PC-3 (cell line): ENCODE measurements around the gene DIS3L2. TPM values are rescaled to one million over a fixed set of nuclear protein-coding genes. Genes with fewer than 3 reads are reported as not detected.

ENCODE experiments used
- ATAC-seq: fragments of 200-7000 bp; cut with Tn5 transposase; 2 replicates; pipeline ENCODE4 v1.9.1; 2020; ENCODE audit warnings: mild to moderate bottlenecking, moderate library complexity
- BruUV-seq: library from RNA; stranded (reverse); fragments of 400-500 nt; replicated peaks from 2 replicates; lab custom pipeline; 2021; lab: Mats Ljungman, UMichigan
- CTCF ChIA-PET: fragments of 300-600 bp; sonication (Branson Sonifier 250); formaldehyde crosslinking; loops from one replicate; lab custom pipeline; 2022; ENCODE audit warnings: antibody characterized with exemption; lab: Charles Lee
- POLR2A ChIA-PET: fragments of 300-600 bp; sonication (Branson Sonifier 250); formaldehyde crosslinking; loops from one replicate; lab custom pipeline; 2022; ENCODE audit warnings: antibody characterized with exemption; ENCODE audit not compliant: unreplicated experiment; lab: Charles Lee
- DNase-seq: peaks from one replicate; pipeline ENCODE4 v3.0.0-alpha.2; 2015
- H2AFZ ChIP-seq: fragments of 300-600 bp; sonication (generic); 2 replicates; pipeline ENCODE4 v1.6.0; 2016; ENCODE audit warnings: antibody characterized with exemption, low read length
- H3F3A ChIP-seq: fragments of 300-600 bp; sonication (generic); one replicate; pipeline ENCODE4 v1.6.0; 2017; ENCODE audit warnings: antibody characterized with exemption, low read length, control low read depth, mild to moderate bottlenecking; ENCODE audit not compliant: unreplicated experiment
- H3K27ac ChIP-seq: fragments of 300-600 bp; sonication (generic); 2 replicates; pipeline ENCODE4 v1.5.1; 2016; ENCODE audit warnings: mild to moderate bottlenecking, low read length
- H3K27me3 ChIP-seq: fragments of 300-600 bp; sonication (generic); 2 replicates; pipeline ENCODE4 v1.6.1; 2016; ENCODE audit warnings: low read length, mixed read lengths
- H3K36me3 ChIP-seq: fragments of 300-600 bp; sonication (generic); 2 replicates; pipeline ENCODE4 v1.6.1; 2016; ENCODE audit warnings: low read depth, mixed run types, low read length, mixed read lengths
- H3K4me1 ChIP-seq: fragments of 300-600 bp; sonication (generic); 2 replicates; pipeline ENCODE4 v1.5.1; 2016; ENCODE audit warnings: low read length; ENCODE audit not compliant: insufficient read depth
- H3K4me2 ChIP-seq: fragments of 300-600 bp; sonication (generic); 2 replicates; pipeline ENCODE4 v1.6.0; 2016; ENCODE audit warnings: low read length
- H3K4me3 ChIP-seq: fragments of 300-600 bp; sonication (generic); 2 replicates; pipeline ENCODE4 v1.5.1; 2016; ENCODE audit warnings: mild to moderate bottlenecking, low read length, mixed read lengths
- H3K79me2 ChIP-seq: fragments of 300-600 bp; sonication (generic); 2 replicates; pipeline ENCODE4 v1.6.1; 2017; ENCODE audit warnings: low read length, mixed read lengths
- H3K9ac ChIP-seq: fragments of 300-600 bp; sonication (generic); 2 replicates; pipeline ENCODE4 v1.6.0; 2016; ENCODE audit warnings: mild to moderate bottlenecking, low read length
- H3K9me2 ChIP-seq: fragments of 300-600 bp; sonication (generic); replicated peaks from 2 replicates; pipeline ENCODE4 v1.6.1; 2016; ENCODE audit warnings: mixed run types, low read length, mixed read lengths
- H3K9me3 ChIP-seq: fragments of 300-600 bp; sonication (generic); 2 replicates; pipeline ENCODE4 v1.6.1; 2016; ENCODE audit warnings: low read length, mixed read lengths
- H4K20me1 ChIP-seq: fragments of 300-600 bp; sonication (generic); 2 replicates; pipeline ENCODE4 v1.6.1; 2016; ENCODE audit warnings: low read length, mixed read lengths
- CTCF ChIP-seq: fragments of 300-600 bp; sonication (generic); conservative IDR thresholded peaks from 2 replicates; pipeline ENCODE4 v1.5.1; 2017; ENCODE audit warnings: antibody characterized with exemption, low read depth, mild to moderate bottlenecking, low read length
- EZH2 ChIP-seq: fragments of 300-600 bp; sonication (generic); IDR thresholded peaks from one replicate; pipeline ENCODE4 v1.6.1; 2017; ENCODE audit warnings: antibody characterized with exemption, mild to moderate bottlenecking, low read length; ENCODE audit not compliant: unreplicated experiment
- EZH2phosphoT487 ChIP-seq: fragments of 300-600 bp; sonication (generic); IDR thresholded peaks from 2 replicates; pipeline ENCODE4 v1.6.1; 2018; ENCODE audit warnings: mild to moderate bottlenecking, antibody characterized with exemption, low read length, borderline replicate concordance
- intact Hi-C: fragments of 100-400 bp; cut with micrococcal nuclease; formaldehyde crosslinking; loops from 2 replicates; pipeline ENCODE4 v1.9.0; 2023
- total RNA-seq: library from RNA; depleted of rRNA; stranded (reverse); fragments of >200 nt; gene quantifications from 2 replicates; pipeline ENCODE4 v1.2.3, GENCODE V29; 2014

DIS3L2 gene
- total RNA-seq, 1 experiment from 2014 or later, result 22.8 TPM

DNA sequence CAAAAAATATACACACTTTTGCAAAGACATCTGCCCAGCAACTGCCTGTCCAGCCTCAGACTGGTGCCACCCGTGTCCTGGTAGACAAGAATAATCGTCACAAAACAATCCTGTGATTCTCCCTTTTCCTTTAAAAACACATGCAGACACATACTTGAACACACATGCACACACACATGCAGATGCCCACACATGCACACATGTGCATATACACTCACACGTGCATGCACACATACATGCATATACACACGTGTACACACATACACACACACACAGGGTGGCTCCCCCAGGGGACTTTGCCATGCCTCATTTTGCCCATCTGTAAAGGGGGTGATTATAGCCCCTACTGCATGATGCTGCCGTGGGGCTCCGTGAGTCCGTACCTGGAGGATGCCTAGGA is 392.1 kb downstream of the DIS3L2 start:
- no TSS peak for BruUV-seq
- Histone ChIP-seq H3K27ac (no peak overlapping the region), H3K4me1 (peaks cover 4% of the 10 kb centered on the region), H3K9ac (no peak overlapping the region), H3K9me3 (no peaks in the 10 kb centered on the region), H3K4me2 (no peak overlapping the region), H2AFZ (no peak overlapping the region), H3K79me2 (no peaks in the 10 kb centered on the region), H3K9me2 (no peaks in the 10 kb centered on the region), H4K20me1 (no peaks in the 10 kb centered on the region), H3K27me3 (peaks cover 4% of the 10 kb centered on the region; the same call in 1 of the 2 replicates), H3K36me3 (no peaks in the 10 kb centered on the region), H3F3A (no peaks in the 10 kb centered on the region), H3K4me3 (no peak overlapping the region)
- TF ChIP-seq CTCF (no peak), EZH2 (no peak), EZH2phosphoT487 (no peak)
- no peak for DNase-seq
- no peak for ATAC-seq
- intact Hi-C loops, result no loop called here
- CTCF ChIA-PET, result no interaction called here
- POLR2A ChIA-PET, result no interaction called here

GRCh38 chr2:232354069-232354468 is 392.6 kb downstream of the DIS3L2 start:
- no peaks in the 10 kb centered on the region for H3K36me3 ChIP-seq
- ATAC-seq (no peak), DNase-seq (no peak)
- H3K4me3 ChIP-seq, result no peak overlapping the region
- peaks cover 3% of the 10 kb centered on the region for H3K4me1 ChIP-seq
- CTCF ChIA-PET, result no interaction called here
- no peak overlapping the region for H3K4me2 ChIP-seq
- H2AFZ ChIP-seq, result no peak overlapping the region
- H4K20me1 ChIP-seq, result no peaks in the 10 kb centered on the region
- no peak overlapping the region for H3K27ac ChIP-seq
- intact Hi-C loops, result no loop called here
- H3K9ac ChIP-seq, result no peak overlapping the region
- H3K9me3 ChIP-seq, result no peaks in the 10 kb centered on the region
- no peak for TF ChIP-seq EZH2
- no peak for TF ChIP-seq CTCF
- TF ChIP-seq EZH2phosphoT487, result no peak
- H3F3A ChIP-seq, result no peaks in the 10 kb centered on the region
- BruUV-seq, result no TSS peak
- H3K27me3 ChIP-seq, result peaks cover 4% of the 10 kb centered on the region; the same call in 1 of the 2 replicates
- no peaks in the 10 kb centered on the region for H3K9me2 ChIP-seq
- no peaks in the 10 kb centered on the region for H3K79me2 ChIP-seq
- POLR2A ChIA-PET, result no interaction called here

DNA sequence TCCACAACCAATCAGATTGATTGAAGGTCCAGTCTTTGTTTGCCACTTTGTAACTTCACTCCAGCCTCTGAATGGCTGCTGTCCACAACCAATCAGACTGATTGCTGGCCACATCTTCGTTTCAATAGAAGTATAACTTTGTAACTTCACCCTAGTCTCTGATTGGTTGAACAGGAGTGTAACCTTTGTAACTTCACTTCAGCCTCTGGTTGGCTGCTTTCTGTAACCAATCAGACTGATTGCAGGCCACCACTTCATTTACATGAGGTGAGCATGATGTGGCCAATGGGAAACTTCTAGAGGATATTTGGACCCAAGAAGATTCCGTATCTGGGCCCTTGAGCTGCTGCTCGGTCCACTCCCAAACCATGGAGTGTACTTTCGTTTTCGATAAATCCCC is 400.1 kb downstream of the DIS3L2 start:
- Histone ChIP-seq H3K9me2 (no peaks in the 10 kb centered on the region), H3K4me2 (no peak overlapping the region), H3F3A (no peaks in the 10 kb centered on the region), H3K4me1 (peaks cover 4% of the 10 kb centered on the region; the same call in 1 of the 2 replicates), H3K27me3 (no peaks in the 10 kb centered on the region), H3K36me3 (no peaks in the 10 kb centered on the region), H4K20me1 (no peaks in the 10 kb centered on the region), H3K27ac (no peak overlapping the region), H3K79me2 (no peaks in the 10 kb centered on the region), H3K9me3 (no peaks in the 10 kb centered on the region), H3K4me3 (no peak overlapping the region), H3K9ac (no peak overlapping the region), H2AFZ (no peak overlapping the region)
- CTCF ChIA-PET, result no interaction called here
- DNase-seq (no peak), ATAC-seq (no peak)
- intact Hi-C loops, result no loop called here
- POLR2A ChIA-PET, result no interaction called here
- no peak for TF ChIP-seq EZH2phosphoT487
- no peak for TF ChIP-seq CTCF
- no peak for TF ChIP-seq EZH2
- no TSS peak for BruUV-seq
